ENCODE results near the gene SMURF2.

DNA sequence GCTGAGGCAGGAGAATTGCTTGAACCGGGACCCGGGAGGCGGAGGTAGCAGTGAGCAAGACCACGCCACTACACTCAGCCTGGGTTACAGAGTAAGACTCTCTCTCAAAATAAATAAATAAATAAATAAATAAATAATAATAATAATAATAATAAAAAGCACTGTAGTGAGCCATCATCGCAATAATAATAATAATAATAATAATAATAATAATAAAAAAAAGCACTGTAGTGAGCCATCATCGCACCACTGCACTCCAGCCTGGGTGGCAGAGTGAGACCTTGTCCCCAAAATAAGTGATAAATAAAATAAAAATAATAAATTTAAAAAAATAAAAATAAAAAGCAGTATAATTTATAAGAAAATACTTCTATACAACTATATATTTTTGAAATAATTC lies 40.3 kb downstream of the SMURF2 start:
- no peak for TF ChIP-seq FOXM1 (IDR thresholded peaks at IDR 0.05; ENCODE audit: low read depth)
- TF ChIP-seq GABPA (IDR thresholded peaks at IDR 0.05; ENCODE audit: low read depth), result no peak
- TF ChIP-seq RCOR1 (IDR thresholded peaks at IDR 0.05; ENCODE audit: low read length), result no peak
- TF ChIP-seq CTCF (IDR thresholded peaks at IDR 0.05), result no peak
